ENCODE measurements around the gene EYS.

DNA sequence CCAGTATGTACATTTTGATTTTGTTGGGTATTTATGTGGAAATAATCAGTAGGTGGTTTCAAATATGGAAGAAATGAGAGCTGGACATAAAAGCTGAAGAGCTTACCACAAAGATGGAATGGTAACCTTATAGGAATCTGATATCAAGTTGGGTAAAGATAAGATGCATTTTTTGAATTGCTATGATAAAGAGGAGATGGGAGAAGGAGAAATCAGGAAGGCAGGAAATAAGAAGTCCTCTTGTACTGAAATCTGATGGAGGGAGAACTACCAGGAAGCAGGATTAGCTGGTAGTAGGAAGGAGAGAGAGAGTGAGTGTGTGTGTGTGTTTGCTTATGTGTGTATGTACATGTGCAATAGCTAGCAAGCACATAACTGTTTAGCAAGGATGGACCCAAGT lies 1603.0 kb downstream of the EYS start:
- TF ChIP-seq, protein P1, sequence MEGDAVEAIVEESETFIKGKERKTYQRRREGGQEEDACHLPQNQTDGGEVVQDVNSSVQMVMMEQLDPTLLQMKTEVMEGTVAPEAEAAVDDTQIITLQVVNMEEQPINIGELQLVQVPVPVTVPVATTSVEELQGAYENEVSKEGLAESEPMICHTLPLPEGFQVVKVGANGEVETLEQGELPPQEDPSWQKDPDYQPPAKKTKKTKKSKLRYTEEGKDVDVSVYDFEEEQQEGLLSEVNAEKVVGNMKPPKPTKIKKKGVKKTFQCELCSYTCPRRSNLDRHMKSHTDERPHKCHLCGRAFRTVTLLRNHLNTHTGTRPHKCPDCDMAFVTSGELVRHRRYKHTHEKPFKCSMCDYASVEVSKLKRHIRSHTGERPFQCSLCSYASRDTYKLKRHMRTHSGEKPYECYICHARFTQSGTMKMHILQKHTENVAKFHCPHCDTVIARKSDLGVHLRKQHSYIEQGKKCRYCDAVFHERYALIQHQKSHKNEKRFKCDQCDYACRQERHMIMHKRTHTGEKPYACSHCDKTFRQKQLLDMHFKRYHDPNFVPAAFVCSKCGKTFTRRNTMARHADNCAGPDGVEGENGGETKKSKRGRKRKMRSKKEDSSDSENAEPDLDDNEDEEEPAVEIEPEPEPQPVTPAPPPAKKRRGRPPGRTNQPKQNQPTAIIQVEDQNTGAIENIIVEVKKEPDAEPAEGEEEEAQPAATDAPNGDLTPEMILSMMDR (IDR thresholded peaks at IDR 0.05) = no peak
- no peak for TF ChIP-seq POLR2A (IDR thresholded peaks at IDR 0.05)
